ENCODE measurements around the gene SLC41A2. TPM values are rescaled to one million over a fixed set of nuclear protein-coding genes. Genes with fewer than 3 reads are reported as not detected.
A peak's percentile ranks its signal among the peaks of the same experiment; 100 is the strongest.
"Not testable (repeated sequence)": the region's sequence is repeated elsewhere in the genome, so short reads cannot be mapped to it uniquely, and the experiment has no call there.

SLC41A2 gene
- 6.6 TPM for polyA plus RNA-seq (ENCODE audit: insufficient read length)
- long read RNA-seq, donor 1 = 0 reads
- long read RNA-seq, donor 2 = 0 reads
- long read RNA-seq, donor 3 = 0 reads
- long read RNA-seq, donor 4 = 0 reads
- long read RNA-seq, donor 5 = 0 reads
- long read RNA-seq, donor 6 = 0 reads
- long read RNA-seq, donor 7 = 0 reads
- long read RNA-seq, donor 8 = 0 reads

GRCh38 chr12:104958001-104958804 is at the start of gene SLC41A2:
Gene SLC41A2 (minus strand): TSS chr12:104958290. CDS start chr12:104928527, 29,763 bp downstream.
- peak; percentile 62 for DNase-seq

- no peak for DNase-seq
Measured at GRCh38 chr12:105001476-105001875, 43.4 kb upstream of the SLC41A2 start.

GRCh38 chr12:104999347-104999685 is 41.2 kb upstream of the SLC41A2 start:
- DNase-seq = no peak

GRCh38 chr12:104998423-104999346 is 40.6 kb upstream of the SLC41A2 start:
- peak; percentile 11 for DNase-seq

GRCh38 chr12:104997541-104997940 is 39.5 kb upstream of the SLC41A2 start:
- no peak for DNase-seq

GRCh38 chr12:104994336-104994735 is 36.2 kb upstream of the SLC41A2 start:
- DNase-seq = no peak

GRCh38 chr12:104991565-104992128 is 33.6 kb upstream of the SLC41A2 start:
- no peak for DNase-seq

- DNase-seq = no peak
Measured at GRCh38 chr12:104990950-104991349, 32.9 kb upstream of the SLC41A2 start.

- peak; percentile 92 for DNase-seq
Measured at GRCh38 chr12:104986022-104986941, 28.2 kb upstream of the SLC41A2 start, which contains the start of gene NOPCHAP1. Gene NOPCHAP1 (plus strand): TSS chr12:104986316. CDS start chr12:104986353, 37 bp downstream.

GRCh38 chr12:104985206-104985605 is 27.1 kb upstream of the SLC41A2 start:
- no peak for DNase-seq

- not testable (repeated sequence) for DNase-seq
Measured at GRCh38 chr12:104977688-104978087, 19.6 kb upstream of the SLC41A2 start.

- no peak for DNase-seq
Measured at GRCh38 chr12:104976703-104977102, 18.6 kb upstream of the SLC41A2 start.

- DNase-seq = no peak
Measured at GRCh38 chr12:104975587-104976343, 17.7 kb upstream of the SLC41A2 start.

- no peak for DNase-seq
Measured at GRCh38 chr12:104974626-104975290, 16.7 kb upstream of the SLC41A2 start.

GRCh38 chr12:104973250-104973649 is 15.2 kb upstream of the SLC41A2 start:
- no peak for DNase-seq

GRCh38 chr12:104971306-104971705 is 13.2 kb upstream of the SLC41A2 start:
- no peak for DNase-seq

GRCh38 chr12:104969343-104969742 is 11.3 kb upstream of the SLC41A2 start:
- no peak for DNase-seq

- no peak for DNase-seq
Measured at GRCh38 chr12:104966677-104967076, 8.6 kb upstream of the SLC41A2 start.

- DNase-seq = no peak
Measured at GRCh38 chr12:104964856-104965205, 6.7 kb upstream of the SLC41A2 start.

Data from left kidney (tissue), 8 donors.